Smooth muscle cell (in vitro differentiated cells): Measurements from ENCODE around the gene ZNF831. TPM values are rescaled to one million over a fixed set of nuclear protein-coding genes. Genes with fewer than 3 reads are reported as not detected.

Experiments used
- DNase-seq: peaks from one replicate; lab custom pipeline; 2025; ENCODE audit not compliant: unreplicated experiment; lab: John Stamatoyannopoulos, UW
- H2AFZ ChIP-seq: fragments of 200-600 bp; sonication (generic); 2 replicates; pipeline ENCODE4 v1.6.0; 2016; ENCODE audit warnings: antibody characterized with exemption, low read depth, mild to moderate bottlenecking
- H3F3A ChIP-seq: fragments of 200-600 bp; sonication (generic); 2 replicates; pipeline ENCODE4 v1.6.0; 2017; ENCODE audit warnings: antibody characterized with exemption, low read depth
- H3K27ac ChIP-seq: fragments of 200-600 bp; sonication (generic); 2 replicates; pipeline ENCODE4 v1.5.1; 2016; ENCODE audit warnings: low read depth, mild to moderate bottlenecking
- H3K27me3 ChIP-seq: fragments of 200-600 bp; sonication (generic); 2 replicates; pipeline ENCODE4 v1.6.1; 2016; ENCODE audit warnings: low read depth, mild to moderate bottlenecking
- H3K36me3 ChIP-seq: fragments of 200-600 bp; sonication (generic); 2 replicates; pipeline ENCODE4 v1.5.1; 2016; ENCODE audit warnings: low read depth
- H3K4me1 ChIP-seq: fragments of 200-600 bp; sonication (generic); 2 replicates; pipeline ENCODE4 v1.5.1; 2016; ENCODE audit warnings: low read depth
- H3K4me2 ChIP-seq: fragments of 200-600 bp; sonication (generic); 2 replicates; pipeline ENCODE4 v1.6.0; 2016; ENCODE audit warnings: mild to moderate bottlenecking
- H3K4me3 ChIP-seq: fragments of 200-600 bp; sonication (generic); 2 replicates; pipeline ENCODE4 v1.5.1; 2016; ENCODE audit warnings: mild to moderate bottlenecking
- H3K79me2 ChIP-seq: fragments of 200-600 bp; sonication (generic); 2 replicates; pipeline ENCODE4 v1.6.0; 2016; ENCODE audit warnings: low read depth, mild to moderate bottlenecking
- H3K9ac ChIP-seq: fragments of 200-600 bp; sonication (generic); 2 replicates; pipeline ENCODE4 v1.6.0; 2016; ENCODE audit warnings: low read depth
- H3K9me3 ChIP-seq: fragments of 200-600 bp; sonication (generic); replicated peaks from 2 replicates; pipeline ENCODE4 v1.5.1; 2016; ENCODE audit warnings: low read depth
- H4K20me1 ChIP-seq: fragments of 200-600 bp; sonication (generic); 2 replicates; pipeline ENCODE4 v1.6.0; 2016; ENCODE audit warnings: low read depth
- WGBS: methylation state at CpG from one replicate; pipeline ENCODE4 v1.1.7; 2016; ENCODE audit warnings: low lambda C conversion rate; 5-methylcytosine and 5-hydroxymethylcytosine counted together
- polyA plus RNA-seq: library from polyadenylated mRNA; unstranded; fragments of >200 nt; fragmentation: Nextera tagmentation; extraction: Ambion mirVana; gene quantifications from 2 replicates; pipeline ENCODE4 v1.2.1, GENCODE V29; 2016
- total RNA-seq: library from RNA; depleted of rRNA; stranded (reverse); fragments of >200 nt; gene quantifications from 2 replicates; pipeline ENCODE4 v1.2.3, GENCODE V29; 2014
- TF ChIP-seq, protein P1 (sequence below): fragments of 200-600 bp; sonication (generic); IDR thresholded peaks from 2 replicates; pipeline ENCODE4 v1.5.1; 2017; ENCODE audit warnings: borderline replicate concordance, mild to moderate bottlenecking, antibody characterized with exemption; ENCODE audit not compliant: insufficient read depth, poor library complexity, severe bottlenecking

The ZNF831 gene
- total and polyA plus RNA-seq, 2 experiments from 2014 or later, result not detected

DNA sequence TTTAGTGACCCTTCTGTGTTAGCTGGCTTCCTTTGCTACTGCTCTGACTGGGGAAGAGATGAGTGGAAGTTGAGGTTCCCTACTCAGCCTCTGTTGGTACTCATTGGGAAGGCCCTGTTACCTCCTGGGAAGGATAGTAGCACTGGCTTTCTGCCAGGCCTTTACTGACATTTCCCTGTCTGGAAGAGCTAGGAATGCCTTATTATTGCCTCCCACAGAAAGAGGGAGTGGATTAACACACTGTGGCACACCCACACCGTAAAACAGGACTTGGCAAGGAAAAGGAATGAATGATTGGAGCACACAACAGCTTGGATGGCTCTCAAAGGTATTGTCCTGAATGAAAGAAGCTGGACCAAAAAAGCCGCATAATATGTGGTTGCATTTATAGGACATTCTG is 12.2 kb downstream of the ZNF831 start:
- H3K4me2 ChIP-seq, result no peak overlapping the region
- WGBS, result 81% methylated on average over 2 of the region's 2 CpGs
- H2AFZ ChIP-seq, result no peak overlapping the region
- no peak overlapping the region for H3K4me3 ChIP-seq
- H3K27ac ChIP-seq, result no peak overlapping the region
- no peaks in the 10 kb centered on the region for H3K9me3 ChIP-seq
- no peak for DNase-seq
- TF ChIP-seq, protein P1, sequence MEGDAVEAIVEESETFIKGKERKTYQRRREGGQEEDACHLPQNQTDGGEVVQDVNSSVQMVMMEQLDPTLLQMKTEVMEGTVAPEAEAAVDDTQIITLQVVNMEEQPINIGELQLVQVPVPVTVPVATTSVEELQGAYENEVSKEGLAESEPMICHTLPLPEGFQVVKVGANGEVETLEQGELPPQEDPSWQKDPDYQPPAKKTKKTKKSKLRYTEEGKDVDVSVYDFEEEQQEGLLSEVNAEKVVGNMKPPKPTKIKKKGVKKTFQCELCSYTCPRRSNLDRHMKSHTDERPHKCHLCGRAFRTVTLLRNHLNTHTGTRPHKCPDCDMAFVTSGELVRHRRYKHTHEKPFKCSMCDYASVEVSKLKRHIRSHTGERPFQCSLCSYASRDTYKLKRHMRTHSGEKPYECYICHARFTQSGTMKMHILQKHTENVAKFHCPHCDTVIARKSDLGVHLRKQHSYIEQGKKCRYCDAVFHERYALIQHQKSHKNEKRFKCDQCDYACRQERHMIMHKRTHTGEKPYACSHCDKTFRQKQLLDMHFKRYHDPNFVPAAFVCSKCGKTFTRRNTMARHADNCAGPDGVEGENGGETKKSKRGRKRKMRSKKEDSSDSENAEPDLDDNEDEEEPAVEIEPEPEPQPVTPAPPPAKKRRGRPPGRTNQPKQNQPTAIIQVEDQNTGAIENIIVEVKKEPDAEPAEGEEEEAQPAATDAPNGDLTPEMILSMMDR, result no peak
- H4K20me1 ChIP-seq, result no peaks in the 10 kb centered on the region
- H3F3A ChIP-seq, result no peaks in the 10 kb centered on the region
- no peaks in the 10 kb centered on the region for H3K36me3 ChIP-seq
- H3K79me2 ChIP-seq, result no peaks in the 10 kb centered on the region
- peaks cover 18% of the 10 kb centered on the region for H3K27me3 ChIP-seq
- no peaks in the 10 kb centered on the region for H3K4me1 ChIP-seq
- H3K9ac ChIP-seq, result no peak overlapping the region

DNA sequence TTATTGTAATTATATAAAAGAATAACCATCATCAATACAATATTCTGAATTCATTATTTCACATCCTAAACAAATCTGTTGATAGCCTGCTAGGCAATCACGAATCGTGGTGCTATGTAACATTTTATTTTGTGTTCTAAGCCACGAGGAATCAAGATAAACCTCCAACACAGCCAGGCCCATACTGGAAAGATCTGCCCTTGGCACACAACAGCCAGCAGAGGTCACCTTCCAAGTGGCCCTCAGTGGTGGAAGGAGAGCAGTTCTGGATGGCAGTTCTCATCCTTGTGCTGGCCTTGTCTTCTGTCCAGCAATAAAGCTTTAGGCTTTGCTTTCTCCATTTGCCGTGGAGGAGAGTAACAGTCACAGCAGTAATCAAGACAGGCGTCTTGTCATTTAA is 13.2 kb downstream of the ZNF831 start:
- Histone ChIP-seq H3K9me3 (no peaks in the 10 kb centered on the region), H3K9ac (no peak overlapping the region), H3K4me1 (no peaks in the 10 kb centered on the region), H3K4me3 (no peak overlapping the region), H3K27me3 (peaks cover 10% of the 10 kb centered on the region), H2AFZ (no peak overlapping the region), H3F3A (no peaks in the 10 kb centered on the region), H3K79me2 (no peaks in the 10 kb centered on the region), H3K27ac (no peak overlapping the region), H3K4me2 (no peak overlapping the region), H3K36me3 (no peaks in the 10 kb centered on the region), H4K20me1 (no peaks in the 10 kb centered on the region)
- TF ChIP-seq, protein P1, result no peak
- DNase-seq, result no peak
- 84% methylated on average over 5 of the region's 5 CpGs for WGBS

DNA sequence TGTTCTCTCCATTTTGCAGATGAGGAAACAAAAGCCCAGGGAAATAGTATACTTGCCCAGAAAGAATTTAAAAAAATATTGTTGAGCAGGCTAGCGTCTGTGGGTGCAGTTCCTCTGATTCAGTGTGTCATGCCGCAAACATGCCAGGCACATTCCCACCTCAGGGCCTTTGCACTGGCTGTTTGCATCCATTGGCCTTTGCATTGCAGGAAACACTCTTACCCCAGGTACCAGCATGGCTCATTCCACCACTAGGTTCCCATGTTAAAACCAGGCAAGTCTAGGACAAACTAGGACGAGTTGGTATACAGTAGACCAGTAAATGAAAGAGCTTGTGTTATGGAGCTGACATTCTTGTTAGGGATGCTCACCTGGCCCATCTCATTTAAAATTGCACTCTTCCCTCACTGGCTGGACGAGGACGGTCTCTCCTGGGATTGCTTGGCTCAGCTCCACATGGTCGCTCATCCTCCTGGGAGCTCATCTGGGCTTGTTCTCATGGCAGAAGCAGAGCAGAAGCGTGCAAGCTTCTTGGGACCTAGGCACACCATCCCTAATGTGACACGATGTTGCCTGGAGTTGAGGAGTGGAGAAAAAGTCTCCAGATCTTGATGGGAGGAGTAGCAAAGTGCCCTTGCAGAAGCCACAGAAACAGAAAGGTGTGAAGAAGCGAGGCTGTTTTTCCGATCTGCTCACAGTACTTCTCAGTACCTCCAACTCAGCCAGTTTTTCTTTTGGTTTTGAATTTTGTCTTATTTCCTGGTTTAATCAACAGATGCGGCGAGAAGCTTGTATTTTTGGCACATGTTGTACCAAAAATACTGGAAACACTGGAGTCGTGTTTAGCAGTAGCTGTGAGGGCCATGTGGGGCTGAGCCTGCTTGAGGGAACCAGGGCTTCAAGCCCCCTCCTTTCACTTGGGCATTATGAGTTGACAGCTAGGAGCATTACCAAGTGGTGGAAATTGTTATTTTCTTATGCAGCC is 13.9 kb downstream of the ZNF831 start:
- Histone ChIP-seq H3K9me3 (no peaks in the 10 kb centered on the region), H3K4me1 (no peaks in the 10 kb centered on the region), H3K4me2 (no peak overlapping the region), H3K4me3 (no peak overlapping the region), H3F3A (no peaks in the 10 kb centered on the region), H3K36me3 (no peaks in the 10 kb centered on the region), H3K79me2 (no peaks in the 10 kb centered on the region), H4K20me1 (no peaks in the 10 kb centered on the region), H2AFZ (no peak overlapping the region), H3K9ac (no peak overlapping the region), H3K27me3 (peaks cover 6% of the 10 kb centered on the region), H3K27ac (no peak overlapping the region)
- DNase-seq, result no peak
- 90% methylated on average over 13 of the region's 13 CpGs for WGBS
- TF ChIP-seq, protein P1, result no peak
